ENCODE measurements around the gene KIAA0930.

KIAA0930 gene

DNA sequence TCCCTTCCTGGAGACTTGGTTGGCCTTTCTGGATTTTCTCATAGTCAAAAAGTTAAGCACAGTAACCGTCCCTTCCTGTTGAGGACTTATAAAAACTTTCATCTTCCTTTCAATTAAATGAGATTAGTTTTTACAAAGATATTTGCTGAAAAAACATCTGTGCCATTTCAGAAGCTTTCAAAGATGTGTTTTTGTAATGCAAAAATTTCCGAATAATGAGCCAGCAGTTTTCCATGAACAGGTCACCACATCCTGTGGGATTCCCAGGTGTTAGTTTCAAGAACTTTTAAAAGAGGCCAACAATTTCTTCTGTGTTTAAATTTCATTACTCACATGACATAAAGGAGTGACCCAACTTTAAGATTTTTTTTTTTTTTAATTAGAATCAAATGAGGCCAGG lies 58.9 kb downstream of the KIAA0930 start:
- TF ChIP-seq, protein P1, sequence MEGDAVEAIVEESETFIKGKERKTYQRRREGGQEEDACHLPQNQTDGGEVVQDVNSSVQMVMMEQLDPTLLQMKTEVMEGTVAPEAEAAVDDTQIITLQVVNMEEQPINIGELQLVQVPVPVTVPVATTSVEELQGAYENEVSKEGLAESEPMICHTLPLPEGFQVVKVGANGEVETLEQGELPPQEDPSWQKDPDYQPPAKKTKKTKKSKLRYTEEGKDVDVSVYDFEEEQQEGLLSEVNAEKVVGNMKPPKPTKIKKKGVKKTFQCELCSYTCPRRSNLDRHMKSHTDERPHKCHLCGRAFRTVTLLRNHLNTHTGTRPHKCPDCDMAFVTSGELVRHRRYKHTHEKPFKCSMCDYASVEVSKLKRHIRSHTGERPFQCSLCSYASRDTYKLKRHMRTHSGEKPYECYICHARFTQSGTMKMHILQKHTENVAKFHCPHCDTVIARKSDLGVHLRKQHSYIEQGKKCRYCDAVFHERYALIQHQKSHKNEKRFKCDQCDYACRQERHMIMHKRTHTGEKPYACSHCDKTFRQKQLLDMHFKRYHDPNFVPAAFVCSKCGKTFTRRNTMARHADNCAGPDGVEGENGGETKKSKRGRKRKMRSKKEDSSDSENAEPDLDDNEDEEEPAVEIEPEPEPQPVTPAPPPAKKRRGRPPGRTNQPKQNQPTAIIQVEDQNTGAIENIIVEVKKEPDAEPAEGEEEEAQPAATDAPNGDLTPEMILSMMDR (IDR thresholded peaks at IDR 0.05; ENCODE audit: borderline replicate concordance, insufficient read depth, low read depth, low read length): no peak

DNA sequence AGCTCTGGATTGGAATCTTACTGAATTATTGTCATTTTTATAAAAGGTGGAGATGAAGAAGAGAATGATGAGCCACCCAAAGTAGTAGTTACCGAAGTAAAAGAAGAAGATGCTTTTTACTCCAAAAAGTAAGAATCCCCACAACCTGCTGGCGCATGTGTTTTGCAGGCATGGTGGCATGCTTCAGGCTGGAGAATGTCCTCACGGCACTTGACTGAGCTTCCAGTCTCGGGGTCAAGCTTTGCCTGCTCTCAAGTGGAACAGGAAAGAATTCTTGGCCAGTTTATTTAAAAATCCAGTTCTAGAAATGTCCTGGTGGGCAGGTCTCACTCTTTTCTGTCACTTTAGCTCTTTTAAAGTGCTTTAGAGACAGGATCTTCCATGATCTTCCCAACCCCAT lies 59.5 kb downstream of the KIAA0930 start:
- TF ChIP-seq, protein P1 (IDR thresholded peaks at IDR 0.05; ENCODE audit: borderline replicate concordance, insufficient read depth, low read depth, low read length): no peak
- no peak overlapping the region for H3K4me3 ChIP-seq (ENCODE audit: low read depth, low read length)

More for the DNA sequence above, 58.9 kb downstream of the KIAA0930 start:
- H3K4me3 ChIP-seq (ENCODE audit: low read depth, low read length): no peak overlapping the region

DNA sequence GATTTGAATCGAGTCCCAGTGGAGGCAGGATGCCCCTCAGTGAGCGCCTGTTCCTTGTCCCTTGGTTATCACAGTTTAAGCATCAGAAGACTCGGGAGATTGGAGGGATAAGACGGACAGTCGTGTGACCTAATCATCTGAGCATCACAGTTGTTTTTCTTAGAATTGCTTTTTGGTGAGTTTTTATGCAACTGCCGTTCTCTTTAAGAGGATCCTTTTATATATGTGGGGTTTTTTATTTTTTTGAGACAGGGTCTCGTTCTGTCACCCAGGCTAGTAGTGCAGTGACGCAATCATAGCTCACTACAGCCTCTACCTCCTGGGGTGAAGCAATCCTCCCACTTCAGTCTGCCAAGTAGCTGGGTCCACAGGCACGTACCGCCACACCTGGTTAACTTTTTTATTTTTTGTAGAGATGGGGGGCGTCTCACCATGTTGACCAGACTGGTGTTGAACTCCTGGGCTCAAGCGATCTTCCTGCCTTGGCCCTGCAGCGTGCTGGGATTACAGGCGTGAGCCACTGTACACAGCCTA lies 60.5 kb downstream of the KIAA0930 start:
- no peak overlapping the region for H3K4me3 ChIP-seq (ENCODE audit: low read depth, low read length)

DNA sequence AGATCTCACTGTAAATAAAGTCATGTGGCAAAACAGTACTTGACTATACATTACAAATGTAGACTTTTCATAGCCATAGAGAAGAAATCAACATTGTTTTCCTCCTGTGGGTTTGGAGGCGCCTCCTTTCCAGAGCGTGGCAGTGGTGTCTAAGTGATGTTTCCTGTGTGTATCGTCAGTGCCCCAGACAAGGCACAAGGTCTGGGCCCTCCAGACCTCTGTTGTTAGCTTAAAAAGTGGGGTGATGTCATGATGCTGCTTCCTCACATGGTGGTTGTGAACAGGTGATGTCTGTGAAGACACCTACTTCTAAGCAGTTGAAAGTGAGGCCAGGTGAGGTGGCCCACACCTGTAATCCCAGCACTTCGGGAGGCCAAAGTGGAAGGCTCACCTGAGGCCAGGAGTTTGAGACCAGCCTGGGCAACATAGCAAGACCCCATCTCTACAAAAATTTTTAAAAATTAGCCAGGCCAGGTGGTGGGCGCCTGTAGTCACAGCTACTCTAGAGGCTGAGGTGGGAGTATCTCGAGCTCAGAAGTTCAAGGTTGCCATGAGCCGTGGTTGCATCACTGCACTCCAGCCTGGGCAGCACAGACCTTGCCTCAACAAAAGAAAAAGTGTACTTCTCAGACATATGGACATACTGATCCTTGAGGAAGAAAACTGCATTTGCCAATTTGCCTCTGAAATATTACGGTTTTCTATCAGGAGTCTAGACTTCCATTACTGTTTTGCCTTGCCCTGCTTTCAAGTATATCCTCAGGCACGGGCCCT lies 61.2 kb downstream of the KIAA0930 start:
- H3K4me3 ChIP-seq (ENCODE audit: low read depth, low read length): no peak overlapping the region
- TF ChIP-seq, protein P1 (IDR thresholded peaks at IDR 0.05; ENCODE audit: borderline replicate concordance, insufficient read depth, low read depth, low read length): no peak

More for the DNA sequence above, 60.5 kb downstream of the KIAA0930 start:
- TF ChIP-seq, protein P1 (IDR thresholded peaks at IDR 0.05; ENCODE audit: borderline replicate concordance, insufficient read depth, low read depth, low read length): no peak

DNA sequence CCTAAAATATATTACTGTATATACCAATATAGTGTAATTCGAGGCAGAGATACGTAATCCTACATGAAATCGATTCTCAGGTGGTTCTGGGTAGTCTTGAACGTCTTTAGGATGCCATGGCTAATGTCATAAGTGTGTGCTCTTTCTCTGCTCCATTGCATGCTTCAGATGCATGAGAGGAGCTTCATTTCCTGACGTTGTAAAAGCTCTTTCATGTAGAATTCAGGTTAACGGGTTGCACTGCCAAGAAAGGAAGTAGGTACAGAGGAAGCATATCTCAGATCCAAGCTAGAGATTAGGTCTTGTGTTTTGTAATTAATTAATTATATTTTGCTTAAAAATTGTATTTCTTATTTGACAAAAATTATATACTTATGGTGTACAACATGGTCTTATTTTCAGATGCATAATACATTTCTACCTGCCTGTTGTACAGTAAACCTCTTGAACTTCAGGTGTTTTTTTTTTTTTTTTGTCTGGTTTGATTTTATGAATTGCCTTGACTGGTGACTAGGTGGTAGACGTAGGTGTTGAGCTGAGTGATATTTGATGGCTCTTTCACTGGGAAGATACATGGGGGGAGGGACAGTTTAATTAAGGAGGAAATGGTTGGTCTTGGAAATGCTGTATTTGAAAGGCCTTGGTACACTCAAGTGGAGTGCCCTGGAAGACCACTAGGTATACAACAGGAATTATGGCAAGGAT lies 67.7 kb downstream of the KIAA0930 start:
- TF ChIP-seq, protein P1 (IDR thresholded peaks at IDR 0.05; ENCODE audit: borderline replicate concordance, insufficient read depth, low read depth, low read length): no peak

DNA sequence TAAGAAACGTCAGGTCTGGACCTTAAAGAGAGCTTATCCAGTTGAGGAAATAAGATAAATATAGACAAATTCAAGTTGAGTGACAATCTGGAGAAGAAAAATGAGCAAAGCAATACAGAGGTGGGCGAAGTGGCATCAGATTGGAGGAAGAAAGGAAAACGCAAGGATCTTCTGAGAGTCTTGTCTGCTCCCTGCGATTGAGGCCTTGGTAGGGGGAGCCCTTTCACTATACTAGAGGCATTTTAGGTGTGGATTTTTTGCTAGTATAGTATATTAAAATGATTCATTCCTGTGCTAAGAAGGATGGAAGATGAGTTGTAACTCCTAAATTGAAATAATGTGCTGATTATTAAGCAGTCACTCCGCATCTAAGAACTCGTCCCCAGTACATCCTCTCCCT lies 68.9 kb downstream of the KIAA0930 start:
- no peak overlapping the region for H3K4me3 ChIP-seq (ENCODE audit: low read depth, low read length)
- TF ChIP-seq, protein P1 (IDR thresholded peaks at IDR 0.05; ENCODE audit: borderline replicate concordance, insufficient read depth, low read depth, low read length): no peak

More for the DNA sequence above, 67.7 kb downstream of the KIAA0930 start:
- H3K4me3 ChIP-seq (ENCODE audit: low read depth, low read length): no peak overlapping the region

All from GM12875 (cell line).